NCI-H1436 (cell line): ENCODE data around the gene SLC25A14.

Experiments
- DNase-seq: peaks from one replicate; lab custom pipeline; 2025; lab: John Stamatoyannopoulos, UW

SLC25A14 gene

DNA sequence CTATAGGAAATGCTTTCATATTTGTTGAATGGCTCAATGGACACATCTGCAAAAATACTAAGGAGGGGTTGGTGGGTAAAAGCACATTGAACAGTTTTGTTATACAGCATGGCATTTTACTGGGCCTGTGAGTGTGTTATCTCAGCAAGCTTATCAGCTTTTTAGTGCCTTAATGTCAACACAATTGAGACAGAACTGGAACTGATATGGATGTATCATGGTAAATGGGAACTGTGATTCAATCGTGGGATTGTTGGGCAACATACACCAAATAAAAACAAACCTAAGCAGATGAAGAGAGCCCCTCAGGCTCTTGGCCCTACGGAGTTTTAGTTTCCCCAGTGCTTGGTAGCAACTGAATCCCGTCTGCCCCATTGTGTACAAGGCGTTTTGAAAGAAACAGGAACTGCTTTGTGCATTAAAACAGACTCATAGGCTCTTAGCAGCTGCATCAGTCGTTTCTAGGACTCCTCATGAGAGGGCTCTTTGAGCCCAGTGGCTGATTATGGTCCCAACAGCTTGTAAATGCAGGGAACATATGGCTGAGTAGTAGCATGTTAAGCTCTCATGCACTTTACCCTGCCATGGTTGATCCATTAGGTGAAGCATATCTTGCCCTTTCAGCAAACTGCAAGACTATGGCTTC, 38.4 kb downstream of the SLC25A14 start:
- DNase-seq: peak; percentile 32

GRCh38 chrX:130385520-130385919, 45.8 kb downstream of the SLC25A14 start, which contains the start of gene GPR119:
GPR119 (minus strand) TSS chrX:130385674; CDS start chrX:130385447, 227 bp downstream.
- DNase-seq: no peak

DNA sequence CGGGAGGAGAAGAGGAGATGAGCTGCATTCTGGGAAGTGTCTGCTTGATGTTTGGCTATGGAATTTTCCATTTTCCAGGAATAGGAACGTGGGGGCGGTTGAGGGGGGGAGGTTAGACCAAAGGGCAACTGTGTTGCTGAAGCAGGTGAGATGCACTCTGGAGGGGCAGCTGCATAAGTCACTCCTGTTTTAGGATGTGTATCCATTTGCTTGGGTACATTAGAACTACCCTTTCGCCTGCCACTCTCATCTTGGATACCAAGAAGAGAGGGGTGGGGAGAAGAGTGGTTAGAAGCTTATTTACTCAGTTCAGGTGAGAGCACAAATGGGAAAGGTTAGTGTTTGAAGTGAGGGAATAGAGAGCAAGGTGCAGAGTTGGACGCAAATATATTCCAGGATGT, 46.7 kb downstream of the SLC25A14 start:
- DNase-seq: no peak

- DNase-seq: peak; percentile 33
Observed at GRCh38 chrX:130393451-130394074, 53.8 kb downstream of the SLC25A14 start.

DNA sequence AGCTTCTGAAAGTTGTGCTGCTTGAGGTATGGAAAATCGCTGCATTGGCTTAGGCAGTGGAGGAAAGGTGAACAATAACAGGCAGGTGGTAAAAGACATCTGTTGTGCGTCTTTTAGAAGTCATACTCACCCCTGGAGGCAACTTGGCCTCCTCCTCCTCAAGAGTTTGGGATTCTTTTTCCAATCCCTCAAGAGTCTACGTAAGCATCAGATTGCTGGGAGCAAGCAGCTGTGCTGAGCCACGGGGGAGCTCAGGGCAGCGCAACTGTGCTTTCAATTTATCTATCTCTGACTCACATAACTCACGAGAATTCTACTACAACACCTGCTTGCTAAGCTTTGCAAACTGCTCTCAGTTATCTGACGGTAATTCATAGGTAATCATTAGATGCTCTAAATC, 55.6 kb downstream of the SLC25A14 start:
- DNase-seq: no peak

DNA sequence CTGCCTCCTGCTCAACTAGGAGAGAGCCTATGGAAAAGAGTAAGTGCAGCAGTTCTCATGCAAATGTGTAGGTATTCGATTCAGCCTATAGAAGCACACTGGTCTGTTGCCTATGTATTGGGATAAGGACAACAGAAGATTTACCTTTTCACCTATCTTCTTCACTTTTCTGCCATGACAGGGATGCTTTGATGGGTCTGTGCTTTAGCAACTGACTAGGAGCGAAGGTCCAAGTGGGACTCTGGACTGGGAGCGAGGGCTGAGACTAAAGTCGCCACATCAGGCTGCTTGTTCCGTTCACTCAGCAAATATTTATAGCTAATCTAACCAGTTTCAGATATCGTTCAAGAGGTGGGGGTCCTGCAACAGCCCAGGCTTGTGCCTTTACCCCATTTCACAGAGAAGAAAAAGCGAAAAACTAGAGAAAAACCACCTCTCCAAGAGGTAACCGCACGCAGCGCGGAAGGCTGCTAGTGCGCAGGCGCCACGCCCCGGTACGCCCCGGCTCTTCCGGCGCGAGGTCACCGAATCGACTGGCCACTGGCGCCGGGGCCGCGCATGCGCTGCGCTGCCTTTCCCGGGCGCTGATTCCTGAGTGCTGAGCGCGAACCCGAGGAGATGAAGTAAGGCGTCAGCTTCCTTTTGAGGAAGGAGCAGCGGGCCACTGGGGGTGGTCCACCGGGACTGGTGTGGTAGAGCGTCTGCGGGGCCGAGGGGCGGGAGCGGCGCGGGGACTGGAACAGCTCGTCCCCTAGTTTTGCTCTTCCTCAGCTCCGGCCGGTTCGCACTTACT, 61.9 kb downstream of the SLC25A14 start, which contains the start of gene RBMX2:
Gene RBMX2 (plus strand): TSS at position 573 of the 793 bp plus-strand sequence. CDS start 46 bp downstream, at position 619.
- peak; percentile 76 for DNase-seq

GRCh38 chrX:130402208-130402684, 62.5 kb downstream of the SLC25A14 start:
- no peak for DNase-seq

- no peak for DNase-seq
Observed at GRCh38 chrX:130413415-130413814, 73.7 kb downstream of the SLC25A14 start.

GRCh38 chrX:130414800-130415199, 75.1 kb downstream of the SLC25A14 start:
- DNase-seq: no peak

DNA sequence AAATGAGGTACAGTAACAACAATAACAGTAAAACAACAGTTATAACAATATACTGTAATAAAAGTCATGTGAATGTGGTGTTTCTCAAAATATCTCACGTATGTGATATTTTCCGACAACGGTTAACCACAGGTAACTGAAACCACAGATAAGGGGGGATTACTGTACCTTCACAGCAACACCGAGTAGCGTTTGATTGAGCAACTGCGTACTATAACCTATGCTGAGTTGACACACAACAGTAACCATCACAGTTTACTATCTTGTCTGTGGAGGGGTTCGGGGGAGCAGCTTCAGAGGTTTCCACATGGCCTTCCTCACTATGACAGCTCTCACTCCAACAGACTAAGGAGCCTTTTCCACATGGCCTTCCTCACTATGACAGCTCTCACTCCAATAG, 75.5 kb downstream of the SLC25A14 start:
- no peak for DNase-seq

DNA sequence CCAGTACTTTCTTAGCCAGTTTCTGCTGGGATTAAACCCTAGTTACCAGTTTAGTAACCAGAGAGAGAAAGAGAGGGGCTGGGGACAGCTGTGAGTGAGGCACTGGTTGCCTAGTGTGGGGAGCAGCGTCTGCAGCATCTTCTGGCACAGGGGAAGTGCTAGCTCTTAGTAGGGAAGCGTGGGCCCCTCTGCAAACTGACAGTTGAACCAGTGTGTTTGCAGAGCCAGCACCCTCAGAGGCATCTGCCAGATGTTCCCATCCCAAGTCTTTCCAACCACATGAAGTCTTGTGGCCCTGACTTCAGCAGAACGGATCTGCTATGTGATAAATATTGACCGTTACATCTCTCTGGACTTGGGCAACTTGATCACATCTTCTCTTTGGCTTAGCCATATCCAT, 77.1 kb downstream of the SLC25A14 start:
- no peak for DNase-seq

DNA sequence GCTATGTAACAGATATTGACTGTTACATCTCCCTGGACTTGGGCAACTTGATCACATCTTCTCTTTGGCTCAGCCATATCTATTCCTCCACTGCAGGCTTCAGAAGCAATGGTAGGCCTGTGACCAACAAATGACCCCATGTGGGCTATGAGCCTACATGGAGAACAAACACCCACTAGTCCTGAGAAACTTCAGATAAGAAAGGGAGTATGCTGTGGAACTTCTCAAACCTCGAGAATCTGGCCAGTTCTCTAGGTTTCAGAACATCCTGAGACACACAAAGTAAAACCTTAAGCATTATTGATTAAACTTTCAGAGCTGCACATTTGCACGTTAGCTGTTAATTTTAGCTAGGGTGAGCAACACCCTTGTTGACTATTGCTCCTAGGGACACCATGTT, 78.3 kb downstream of the SLC25A14 start:
- DNase-seq: no peak

GRCh38 chrX:130418740-130419139, 79.0 kb downstream of the SLC25A14 start:
- no peak for DNase-seq

DNA sequence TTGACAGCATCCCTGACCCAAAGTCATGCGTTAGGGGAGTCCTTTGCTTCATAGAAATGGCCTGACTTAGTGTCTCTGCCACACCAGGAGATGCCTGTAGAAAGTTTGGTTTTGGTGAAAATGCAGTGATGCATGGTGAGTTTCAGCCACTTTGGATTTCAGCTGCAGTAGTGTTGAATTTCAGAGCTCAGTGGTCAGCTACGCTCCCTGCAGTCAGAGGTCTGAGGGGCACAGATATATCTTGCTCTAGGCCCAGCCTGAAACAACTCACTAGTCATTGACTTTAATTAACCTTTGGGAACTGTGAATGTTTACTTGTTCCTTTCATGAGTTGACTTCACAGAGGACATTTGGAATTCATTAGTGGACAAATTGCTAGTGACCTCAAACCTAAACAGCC, 79.5 kb downstream of the SLC25A14 start:
- DNase-seq: no peak
